GM23248 (cell line): ENCODE results near the gene NDUFAF2. TPM values are rescaled to one million over a fixed set of nuclear protein-coding genes. Genes with fewer than 3 reads are reported as not detected.

Experiments used
- DNase-seq: peaks from one replicate; pipeline ENCODE4 v3.0.0-alpha.2; 2015
- H2AFZ ChIP-seq: fragments of 200-600 bp; sonication (generic); 2 replicates; pipeline ENCODE4 v1.6.1; 2016; ENCODE audit warnings: antibody characterized with exemption
- H3F3A ChIP-seq: fragments of 200-600 bp; sonication (generic); 2 replicates; pipeline ENCODE4 v1.6.1; 2016; ENCODE audit warnings: mild to moderate bottlenecking, antibody characterized with exemption, mixed run types; ENCODE audit not compliant: insufficient read depth
- H3K27ac ChIP-seq: fragments of 200-600 bp; sonication (generic); 2 replicates; pipeline ENCODE4 v1.5.1; 2016; ENCODE audit warnings: mild to moderate bottlenecking
- H3K27me3 ChIP-seq: fragments of 200-600 bp; sonication (generic); replicated peaks from 2 replicates; pipeline ENCODE4 v1.6.1; 2016; ENCODE audit warnings: mild to moderate bottlenecking; ENCODE audit not compliant: insufficient read depth
- H3K36me3 ChIP-seq: fragments of 200-600 bp; sonication (generic); 2 replicates; pipeline ENCODE4 v1.6.1; 2016; ENCODE audit warnings: low read depth, mild to moderate bottlenecking
- H3K4me1 ChIP-seq: fragments of 200-600 bp; sonication (generic); 2 replicates; pipeline ENCODE4 v1.6.1; 2016; ENCODE audit warnings: mild to moderate bottlenecking; ENCODE audit not compliant: insufficient read depth
- H3K4me2 ChIP-seq: fragments of 200-600 bp; sonication (generic); one replicate; pipeline ENCODE4 v1.6.1; 2016; ENCODE audit warnings: mild to moderate bottlenecking; ENCODE audit not compliant: unreplicated experiment
- H3K4me3 ChIP-seq: fragments of 200-600 bp; sonication (generic); 2 replicates; pipeline ENCODE4 v1.5.1; 2016; ENCODE audit warnings: mild to moderate bottlenecking
- H3K79me2 ChIP-seq: fragments of 200-600 bp; sonication (generic); 2 replicates; pipeline ENCODE4 v1.6.1; 2016; ENCODE audit warnings: mild to moderate bottlenecking; ENCODE audit not compliant: insufficient read depth
- H3K9ac ChIP-seq: fragments of 200-600 bp; sonication (generic); 2 replicates; pipeline ENCODE4 v1.6.1; 2016; ENCODE audit warnings: mild to moderate bottlenecking
- H3K9me2 ChIP-seq: fragments of 200-600 bp; sonication (generic); 2 replicates; pipeline ENCODE4 v1.6.1; 2016; ENCODE audit warnings: mixed run types, mild to moderate bottlenecking, moderate library complexity; ENCODE audit not compliant: insufficient read depth
- H3K9me3 ChIP-seq: fragments of 200-600 bp; sonication (generic); one replicate; pipeline ENCODE4 v1.6.1; 2017; ENCODE audit warnings: low read depth
- H4K20me1 ChIP-seq: fragments of 200-600 bp; sonication (generic); 2 replicates; pipeline ENCODE4 v1.6.0; 2016; ENCODE audit not compliant: insufficient read depth
- EZH2 ChIP-seq: fragments of 200-600 bp; sonication (generic); IDR thresholded peaks from 2 replicates; pipeline ENCODE4 v1.6.1; 2018; ENCODE audit warnings: antibody characterized with exemption, mild to moderate bottlenecking; ENCODE audit not compliant: insufficient read depth, poor library complexity, severe bottlenecking
- EZH2phosphoT487 ChIP-seq: fragments of 200-600 bp; sonication (generic); IDR thresholded peaks from 2 replicates; pipeline ENCODE4 v1.6.1; 2018; ENCODE audit warnings: antibody characterized with exemption, moderate library complexity, mild to moderate bottlenecking, low read depth; ENCODE audit not compliant: insufficient read depth
- WGBS, 2 experiments: methylation state at CpG; one replicate each; pipeline ENCODE4 v1.1.6; 2015 to 2017; ENCODE audit warnings: low lambda C conversion rate in 2 of 2, low coverage in 1 of 2; ENCODE audit errors: missing lambda C conversion rate in 2 of 2; 5-methylcytosine and 5-hydroxymethylcytosine counted together
- in situ Hi-C: fragments of 300-500 bp; cut with MboI; formaldehyde crosslinking; loops from 2 replicates; pipeline ENCODE4 v1.15.0; 2020
- polyA plus RNA-seq: library from polyadenylated mRNA; unstranded; fragments of >200 nt; fragmentation: Nextera tagmentation; extraction: Ambion mirVana; gene quantifications from 2 replicates; pipeline ENCODE4 v1.2.1, GENCODE V29; 2016
- total RNA-seq: library from RNA; depleted of rRNA; stranded (reverse); fragments of >200 nt; shearing (Covaris generic); gene quantifications from 2 replicates; pipeline ENCODE4 v1.2.3, GENCODE V29; 2014

NDUFAF2 gene
- total and polyA plus RNA-seq, 2 experiments from 2014 or later: 28.9 to 67.0 TPM

- Histone ChIP-seq H3K4me3 (no peak overlapping the region), H4K20me1 (no peaks in the 10 kb centered on the region), H3K4me1 (peaks cover 6% of the 10 kb centered on the region; the same call in 1 of the 2 replicates), H3K27me3 (no peaks in the 10 kb centered on the region), H2AFZ (no peak overlapping the region), H3K9me2 (no peaks in the 10 kb centered on the region), H3K9ac (no peak overlapping the region), H3K27ac (no peak overlapping the region), H3K36me3 (peaks cover 20% of the 10 kb centered on the region), H3K79me2 (no peaks in the 10 kb centered on the region), H3K9me3 (no peaks in the 10 kb centered on the region), H3K4me2 (no peak overlapping the region), H3F3A (no peaks in the 10 kb centered on the region)
- in situ Hi-C loops: no loop called here
- WGBS, 2 experiments: 95 to 98% methylated on average over 2 of the region's 2 CpGs
- no peak for TF ChIP-seq EZH2
- no peak for TF ChIP-seq EZH2phosphoT487
- no peak for DNase-seq
Measured at GRCh38 chr5:60918466-60918865, 26.5 kb upstream of the NDUFAF2 start.

- no peak overlapping the region for H3K27ac ChIP-seq
- H3K9me3 ChIP-seq: no peaks in the 10 kb centered on the region
- no peaks in the 10 kb centered on the region for H3K4me1 ChIP-seq
- no peak overlapping the region for H3K4me3 ChIP-seq
- H3K27me3 ChIP-seq: no peaks in the 10 kb centered on the region
- H3F3A ChIP-seq: no peaks in the 10 kb centered on the region
- no peaks in the 10 kb centered on the region for H3K79me2 ChIP-seq
- no peak for DNase-seq
- no peak overlapping the region for H3K4me2 ChIP-seq
- in situ Hi-C loops: no loop called here
- no peak overlapping the region for H2AFZ ChIP-seq
- 0 out of 2 replicates have a peak, but pooled peaks cover 5% of the 10 kb centered on the region for H3K36me3 ChIP-seq
- H4K20me1 ChIP-seq: no peaks in the 10 kb centered on the region
- no peak overlapping the region for H3K9ac ChIP-seq
- no peaks in the 10 kb centered on the region for H3K9me2 ChIP-seq
- TF ChIP-seq EZH2: no peak
- no peak for TF ChIP-seq EZH2phosphoT487
Measured at GRCh38 chr5:60927450-60927849, 17.6 kb upstream of the NDUFAF2 start.

- H3K27me3 ChIP-seq: no peaks in the 10 kb centered on the region
- no peak overlapping the region for H3K27ac ChIP-seq
- H3K4me3 ChIP-seq: no peak overlapping the region
- H4K20me1 ChIP-seq: no peaks in the 10 kb centered on the region
- H3K79me2 ChIP-seq: no peaks in the 10 kb centered on the region
- 0 out of 2 replicates have a peak, but pooled peaks cover 5% of the 10 kb centered on the region for H3K36me3 ChIP-seq
- H3K4me2 ChIP-seq: no peak overlapping the region
- no peaks in the 10 kb centered on the region for H3K9me2 ChIP-seq
- peak; percentile 23 for DNase-seq
- no peak for TF ChIP-seq EZH2phosphoT487
- TF ChIP-seq EZH2: no peak
- H2AFZ ChIP-seq: no peak overlapping the region
- no peak overlapping the region for H3K9ac ChIP-seq
- no peaks in the 10 kb centered on the region for H3F3A ChIP-seq
- H3K9me3 ChIP-seq: no peaks in the 10 kb centered on the region
- no peaks in the 10 kb centered on the region for H3K4me1 ChIP-seq
- WGBS, 2 experiments: 83 to 87% methylated on average over 6 of the region's 6 CpGs
- in situ Hi-C loops: no loop called here
Measured at GRCh38 chr5:60929024-60929423, 16.0 kb upstream of the NDUFAF2 start.

- H3K4me1 ChIP-seq: peaks cover 20% of the 10 kb centered on the region
- H3K9me3 ChIP-seq: no peaks in the 10 kb centered on the region
- H3K9me2 ChIP-seq: no peaks in the 10 kb centered on the region
- no peak overlapping the region for H3K27ac ChIP-seq
- WGBS, 2 experiments: 22 to 26% methylated on average over 3 of the region's 3 CpGs
- H3F3A ChIP-seq: peaks cover 13% of the 10 kb centered on the region
- H2AFZ ChIP-seq: peak overlapping the region; percentile 85; the same call in 1 of the 2 replicates
- H3K36me3 ChIP-seq: no peaks in the 10 kb centered on the region
- no peak overlapping the region for H3K9ac ChIP-seq
- DNase-seq: peak; percentile 32
- in situ Hi-C loops: no loop called here
- H3K4me3 ChIP-seq: peak overlapping the region; percentile 89
- peak overlapping the region; percentile 94 for H3K4me2 ChIP-seq
- no peak for TF ChIP-seq EZH2phosphoT487
- TF ChIP-seq EZH2: no peak
- no peaks in the 10 kb centered on the region; the same call in 1 of the 2 replicates for H4K20me1 ChIP-seq
- no peaks in the 10 kb centered on the region for H3K27me3 ChIP-seq
- peaks cover 84% of the 10 kb centered on the region for H3K79me2 ChIP-seq
Measured at GRCh38 chr5:60943624-60944023, 1.4 kb upstream of the NDUFAF2 start.

GRCh38 chr5:60945813-60946187, 795 bp downstream of the NDUFAF2 start:
- 1 to 2% methylated on average over 18 of the region's 18 CpGs for WGBS, 2 experiments
- Histone ChIP-seq H4K20me1 (no peaks in the 10 kb centered on the region; the same call in 1 of the 2 replicates), H3K79me2 (peaks cover 85% of the 10 kb centered on the region), H2AFZ (peak overlapping the region; percentile 85), H3K9me3 (no peaks in the 10 kb centered on the region), H3K9ac (peak overlapping the region; percentile 90), H3K36me3 (no peaks in the 10 kb centered on the region), H3K27me3 (no peaks in the 10 kb centered on the region), H3K4me3 (peak overlapping the region; percentile 89), H3K4me2 (peak overlapping the region; percentile 87), H3F3A (peaks cover 13% of the 10 kb centered on the region), H3K4me1 (peaks cover 20% of the 10 kb centered on the region), H3K27ac (peak overlapping the region; percentile 88), H3K9me2 (no peaks in the 10 kb centered on the region)
- DNase-seq: peak; percentile 81
- in situ Hi-C loops: no loop called here
- no peak for TF ChIP-seq EZH2
